Endothelial cell of umbilical vein (primary cell): Measurements from ENCODE around the gene HPDL. TPM values are rescaled to one million over a fixed set of nuclear protein-coding genes. Genes with fewer than 3 reads are reported as not detected.

Experiments used
- BruUV-seq: library from RNA; stranded (reverse); fragments of 400-500 nt; replicated peaks from 2 replicates; lab custom pipeline; 2021; lab: Mats Ljungman, UMichigan
- CTCF ChIA-PET: fragments of 300-600, 350-600 bp; sonication (Branson Sonifier 250); formaldehyde crosslinking; loops from one replicate; lab custom pipeline; 2021; ENCODE audit warnings: antibody characterized with exemption, inconsistent platforms; lab: Charles Lee
- POLR2A ChIA-PET: fragments of 300-600, 350-600 bp; sonication (Branson Sonifier 250); formaldehyde crosslinking; loops from one replicate; lab custom pipeline; 2021; ENCODE audit warnings: antibody characterized with exemption, inconsistent platforms; lab: Charles Lee
- DNase-seq: peaks from one replicate; pipeline ENCODE4 v3.0.0-alpha.2; 2011; ENCODE audit warnings: low read depth, low spot score
- FAIRE-seq: peaks from 2 replicates; lab custom pipeline; 2011; peaks lifted over from hg19 to GRCh38; lab: Jason Lieb, UNC
- H2AFZ ChIP-seq: 2 replicates; pipeline ENCODE4 v1.6.0; 2012; ENCODE audit warnings: low read depth, low read length, control low read depth, inconsistent platforms
- H3K27ac ChIP-seq: 2 replicates; pipeline ENCODE4 v1.5.1; 2011; ENCODE audit warnings: low read depth, mild to moderate bottlenecking, control low read depth, low read length, moderate library complexity; ENCODE audit not compliant: insufficient read depth
- H3K27me3 ChIP-seq, 2 experiments: 2 replicates each; pipeline versions ENCODE4 v1.6.0 to v1.6.1; 2011; ENCODE audit warnings: low read length in 2 of 2, mixed read lengths in 1 of 2; ENCODE audit not compliant: control insufficient read depth in 2 of 2, insufficient read depth in 2 of 2
- H3K36me3 ChIP-seq, 2 experiments: 2 replicates in 1 of 2; 3 replicates in 1 of 2; pipeline ENCODE4 v1.5.1; 2011; ENCODE audit warnings: low read length in 2 of 2, mild to moderate bottlenecking in 1 of 2, moderate library complexity in 1 of 2; ENCODE audit not compliant: control insufficient read depth in 2 of 2, insufficient read depth in 2 of 2; ENCODE audit errors: extremely low read depth in 1 of 2
- H3K4me1 ChIP-seq: 3 replicates; pipeline ENCODE4 v1.5.1; 2011; ENCODE audit warnings: mild to moderate bottlenecking, low read length; ENCODE audit not compliant: control insufficient read depth, insufficient read depth; ENCODE audit errors: extremely low read depth
- H3K4me2 ChIP-seq: 2 replicates; pipeline ENCODE4 v1.6.1; 2011; ENCODE audit warnings: low read length, control low read depth, mixed read lengths; ENCODE audit not compliant: insufficient read depth
- H3K4me3 ChIP-seq, 3 experiments: fragments of 200-600 bp in 1 of 3; sonication (generic), shearing (Covaris generic) in 1 of 3; replicated peaks in 1 of 3; 2 replicates each; pipeline ENCODE4 v1.5.1; 2011 to 2016; ENCODE audit warnings: control low read depth in 3 of 3, low read length in 3 of 3, mild to moderate bottlenecking in 2 of 3, inconsistent platforms in 1 of 3, low read depth in 1 of 3, moderate library complexity in 1 of 3; ENCODE audit not compliant: insufficient read depth in 1 of 3
- H3K79me2 ChIP-seq: 2 replicates; pipeline ENCODE4 v1.6.0; 2012; ENCODE audit warnings: low read length, inconsistent platforms; ENCODE audit not compliant: control insufficient read depth, insufficient read depth
- H3K9ac ChIP-seq: replicated peaks from 2 replicates; pipeline ENCODE3; 2011; ENCODE audit warnings: low read length, control low read depth; ENCODE audit not compliant: insufficient read depth; ENCODE audit errors: extremely low read depth
- H3K9me1 ChIP-seq: replicated peaks from 3 replicates; pipeline ENCODE4 v1.6.0; 2011; ENCODE audit warnings: mild to moderate bottlenecking, low read length; ENCODE audit not compliant: control insufficient read depth, insufficient read depth; ENCODE audit errors: extremely low read depth
- H3K9me3 ChIP-seq: replicated peaks from 2 replicates; pipeline ENCODE4 v1.5.1; 2012; ENCODE audit warnings: low read length, inconsistent platforms; ENCODE audit not compliant: control insufficient read depth, insufficient read depth
- H4K20me1 ChIP-seq: replicated peaks from 2 replicates; pipeline ENCODE3; 2011; ENCODE audit warnings: mild to moderate bottlenecking, low read length; ENCODE audit not compliant: control insufficient read depth, insufficient read depth; ENCODE audit errors: extremely low read depth
- CTCF ChIP-seq, 2 donors: IDR thresholded peaks; 1 replicate in 1 of 2; 2 replicates in 1 of 2; pipeline ENCODE4 v1.5.1; 2011; ENCODE audit warnings: low read length in 2 of 2, mild to moderate bottlenecking in 2 of 2, moderate library complexity in 2 of 2, control low read depth in 1 of 2, inconsistent platforms in 1 of 2, low read depth in 1 of 2; ENCODE audit not compliant: insufficient read depth in 1 of 2; ENCODE audit errors: extremely low read depth in 1 of 2
- EZH2 ChIP-seq: IDR thresholded peaks from 2 replicates; pipeline ENCODE4 v1.6.1; 2012; ENCODE audit warnings: borderline replicate concordance, low read depth, mild to moderate bottlenecking, moderate library complexity, low read length, inconsistent platforms; ENCODE audit not compliant: severe bottlenecking
- GATA2 ChIP-seq: IDR thresholded peaks from 2 replicates; pipeline ENCODE4 v1.7.0; 2011; ENCODE audit warnings: low read depth, mild to moderate bottlenecking, moderate library complexity, mixed read lengths, low read length; ENCODE audit not compliant: insufficient read length, insufficient read depth
- JUN ChIP-seq: IDR thresholded peaks from 2 replicates; pipeline ENCODE4 v1.6.1; 2011; ENCODE audit warnings: borderline replicate concordance, low read depth; ENCODE audit not compliant: insufficient read length, insufficient read depth
- MAX ChIP-seq: IDR thresholded peaks from 2 replicates; pipeline ENCODE4 v1.6.1; 2011; ENCODE audit not compliant: insufficient read depth, insufficient read length
- POLR2A ChIP-seq: IDR thresholded peaks from 2 replicates; pipeline ENCODE4 v1.6.1; 2012; ENCODE audit warnings: low read depth, mild to moderate bottlenecking, control low read depth, low read length
- POLR2AphosphoS5 ChIP-seq: IDR thresholded peaks from 2 replicates; pipeline ENCODE4 v1.6.1; 2012; ENCODE audit warnings: low read depth, mild to moderate bottlenecking, control low read depth, low read length, moderate library complexity; ENCODE audit not compliant: insufficient read depth
- dilution Hi-C: fragments of 300-500 bp; cut with MboI; formaldehyde crosslinking; loops from one replicate; pipeline ENCODE4 v1.15.0; 2019; ENCODE audit warnings: low sequenced_read_pairs; ENCODE audit not compliant: extremely low pct_ligation_motif_present
- intact Hi-C: fragments of 100-400 bp; cut with micrococcal nuclease; formaldehyde crosslinking; loops from one replicate; pipeline ENCODE4 v1.10.0; 2022
- polyA plus RNA-seq, 4 experiments: library from polyadenylated mRNA; depleted of rRNA in 3 of 4; stranded (reverse) in 3 of 4; unstranded in 1 of 4; fragments of >200 nt; gene quantifications; 2 replicates each; pipeline versions ENCODE4 v1.2.1 to v1.2.3, GENCODE V29; 2011 to 2012; ENCODE audit warnings: missing spikeins in 1 of 4
- total RNA-seq: library from RNA; stranded (reverse); gene quantifications from 2 replicates; pipeline ENCODE4 v1.2.3, GENCODE V29; 2021

The HPDL gene
- total and polyA plus RNA-seq, 2 donors (not counting 3 experiments of a cell fraction or from before 2014, with no cell fraction given), result 3.4 to 5.9 TPM

GRCh38 chr1:45299296-45299695 is 27.4 kb upstream of the HPDL start:
- Histone ChIP-seq H3K27me3 (no peaks in the 10 kb centered on the region), H3K9ac (no peak overlapping the region), H3K9me1 (no peaks in the 10 kb centered on the region), H3K79me2 (no peaks in the 10 kb centered on the region), H3K4me3 (no peak overlapping the region), H3K9me3 (no peaks in the 10 kb centered on the region), H4K20me1 (no peaks in the 10 kb centered on the region), H3K4me1 (peaks cover 5% of the 10 kb centered on the region), H3K27ac (no peak overlapping the region), H2AFZ (no peak overlapping the region), H3K36me3 (no peaks in the 10 kb centered on the region), H3K4me2 (no peak overlapping the region)
- CTCF ChIA-PET, result interaction anchor here (0.8 to 9.9 kb wide), 8 partner anchors 33 to 283 kb away, joined by 3 to 556 read pairs (median 4); partner anchors contain the start of genes HECTD3, UROD and ZSWIM5
- POLR2A ChIA-PET, result no interaction called here
- no TSS peak for BruUV-seq
- intact Hi-C loops, result no loop called here
- FAIRE-seq (no peak), DNase-seq (no peak)
- dilution Hi-C loops, result no loop called here
- TF ChIP-seq POLR2A (no peak), EZH2 (no peak), GATA2 (no peak), MAX (no peak), CTCF (IDR thresholded peaks at IDR 0.05; ENCODE audit: extremely low read depth in 1 of 2, insufficient read depth in 1 of 2, low read depth in 1 of 2, low read length in 2 of 2) (no peak), JUN (no peak), POLR2AphosphoS5 (no peak)
